Spleen (tissue), 7 donors: Measurements from ENCODE around the gene C1orf159.

Experiments
- POLR2A ChIP-seq, 3 donors: fragments of 450-650 bp; IDR thresholded peaks; one replicate each; pipeline ENCODE4 v1.5.1; 2017; ENCODE audit warnings: antibody characterized with exemption in 3 of 3, mild to moderate bottlenecking in 1 of 3
- POLR2AphosphoS5 ChIP-seq, 3 donors: sonication (generic); formaldehyde crosslinking; IDR thresholded peaks; one replicate each; pipeline ENCODE4 v1.5.1; 2017; ENCODE audit warnings: antibody characterized with exemption in 3 of 3
- TF ChIP-seq, protein P1 (sequence below), 11 experiments: fragments of 200-600 bp in 7 of 11; fragments of 450-650 bp in 4 of 11; sonication (generic) in 4 of 11; IDR thresholded peaks in 8 of 11; conservative IDR thresholded peaks in 3 of 11; 1 replicate in 7 of 11; 2 replicates in 4 of 11; pipeline versions ENCODE4 v1.4.0 to v1.8.0; 2016 to 2021; ENCODE audit warnings: antibody characterized with exemption in 11 of 11, inconsistent platforms in 4 of 11, mild to moderate bottlenecking in 1 of 11
- donor health status: DM: no; HTN: no; CAD: no; lungs with moderate emphysema.
- donor health status: DM: no; HTN: no; CAD: no.
- donor health status: DM: no; HTN: no; CAD: no.

GRCh38 chr1:1132042-1132950 lies 16.4 kb upstream of the C1orf159 start:
- TF ChIP-seq, protein P1, sequence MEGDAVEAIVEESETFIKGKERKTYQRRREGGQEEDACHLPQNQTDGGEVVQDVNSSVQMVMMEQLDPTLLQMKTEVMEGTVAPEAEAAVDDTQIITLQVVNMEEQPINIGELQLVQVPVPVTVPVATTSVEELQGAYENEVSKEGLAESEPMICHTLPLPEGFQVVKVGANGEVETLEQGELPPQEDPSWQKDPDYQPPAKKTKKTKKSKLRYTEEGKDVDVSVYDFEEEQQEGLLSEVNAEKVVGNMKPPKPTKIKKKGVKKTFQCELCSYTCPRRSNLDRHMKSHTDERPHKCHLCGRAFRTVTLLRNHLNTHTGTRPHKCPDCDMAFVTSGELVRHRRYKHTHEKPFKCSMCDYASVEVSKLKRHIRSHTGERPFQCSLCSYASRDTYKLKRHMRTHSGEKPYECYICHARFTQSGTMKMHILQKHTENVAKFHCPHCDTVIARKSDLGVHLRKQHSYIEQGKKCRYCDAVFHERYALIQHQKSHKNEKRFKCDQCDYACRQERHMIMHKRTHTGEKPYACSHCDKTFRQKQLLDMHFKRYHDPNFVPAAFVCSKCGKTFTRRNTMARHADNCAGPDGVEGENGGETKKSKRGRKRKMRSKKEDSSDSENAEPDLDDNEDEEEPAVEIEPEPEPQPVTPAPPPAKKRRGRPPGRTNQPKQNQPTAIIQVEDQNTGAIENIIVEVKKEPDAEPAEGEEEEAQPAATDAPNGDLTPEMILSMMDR (IDR thresholded peaks at IDR 0.05 in 8 of 11, conservative IDR thresholded peaks at IDR 0.05 in 3 of 11) = no peak
- no peak for TF ChIP-seq POLR2AphosphoS5 (IDR thresholded peaks at IDR 0.05)
- no peak for TF ChIP-seq POLR2A (IDR thresholded peaks at IDR 0.05)
